ENCODE data around the gene STX3.

STX3 gene

GRCh38 chr11:59773083-59773440 is 17.9 kb downstream of the STX3 start:
- DNase-seq (ENCODE audit: low read depth): no peak
- no peak overlapping the region for H3K4me3 ChIP-seq (ENCODE audit: low read depth, low read length)
- TF ChIP-seq, protein P1, sequence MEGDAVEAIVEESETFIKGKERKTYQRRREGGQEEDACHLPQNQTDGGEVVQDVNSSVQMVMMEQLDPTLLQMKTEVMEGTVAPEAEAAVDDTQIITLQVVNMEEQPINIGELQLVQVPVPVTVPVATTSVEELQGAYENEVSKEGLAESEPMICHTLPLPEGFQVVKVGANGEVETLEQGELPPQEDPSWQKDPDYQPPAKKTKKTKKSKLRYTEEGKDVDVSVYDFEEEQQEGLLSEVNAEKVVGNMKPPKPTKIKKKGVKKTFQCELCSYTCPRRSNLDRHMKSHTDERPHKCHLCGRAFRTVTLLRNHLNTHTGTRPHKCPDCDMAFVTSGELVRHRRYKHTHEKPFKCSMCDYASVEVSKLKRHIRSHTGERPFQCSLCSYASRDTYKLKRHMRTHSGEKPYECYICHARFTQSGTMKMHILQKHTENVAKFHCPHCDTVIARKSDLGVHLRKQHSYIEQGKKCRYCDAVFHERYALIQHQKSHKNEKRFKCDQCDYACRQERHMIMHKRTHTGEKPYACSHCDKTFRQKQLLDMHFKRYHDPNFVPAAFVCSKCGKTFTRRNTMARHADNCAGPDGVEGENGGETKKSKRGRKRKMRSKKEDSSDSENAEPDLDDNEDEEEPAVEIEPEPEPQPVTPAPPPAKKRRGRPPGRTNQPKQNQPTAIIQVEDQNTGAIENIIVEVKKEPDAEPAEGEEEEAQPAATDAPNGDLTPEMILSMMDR (IDR thresholded peaks at IDR 0.05; ENCODE audit: control insufficient read depth, extremely low read depth, insufficient read depth): no peak

DNA sequence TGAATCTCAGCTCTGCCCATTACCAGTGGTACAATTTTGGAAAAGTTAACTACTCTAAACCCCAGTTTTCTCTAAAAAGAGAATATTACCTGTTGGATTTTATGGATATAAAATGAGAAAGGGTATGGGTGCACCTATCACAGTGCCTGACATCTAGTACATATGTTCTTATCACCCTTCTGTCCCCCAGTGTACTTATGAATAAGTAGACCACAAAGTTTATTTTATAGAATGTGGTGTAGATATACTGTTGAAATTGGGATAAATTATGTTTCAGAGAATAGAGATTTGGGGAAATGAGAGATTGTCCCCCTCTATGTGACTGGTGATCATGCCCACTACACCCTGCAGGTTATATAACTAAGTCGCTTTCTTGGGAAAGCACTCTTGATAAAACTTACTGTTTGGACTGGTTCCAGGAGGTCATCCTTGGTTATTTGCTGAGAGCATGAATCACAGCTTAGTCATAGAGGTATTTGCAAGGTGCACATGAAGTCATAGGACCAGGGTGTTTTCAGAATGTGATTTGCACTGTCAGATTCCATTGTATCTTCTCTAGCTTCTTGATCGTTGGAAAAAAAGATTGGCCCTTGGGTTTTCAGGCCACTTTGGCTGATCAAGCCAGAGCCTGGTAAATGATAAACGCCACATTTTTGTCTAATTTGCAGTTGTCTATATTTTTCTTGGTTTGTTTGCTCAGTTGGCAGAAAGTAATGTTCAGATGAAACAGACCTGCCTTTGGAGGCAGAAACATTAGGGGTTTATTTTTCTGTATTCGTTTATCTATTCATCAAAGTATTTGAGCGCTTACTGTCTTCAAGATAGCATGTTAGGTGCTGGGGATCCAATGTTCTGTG is 21.3 kb downstream of the STX3 start:
- TF ChIP-seq, protein P1 (IDR thresholded peaks at IDR 0.05; ENCODE audit: control insufficient read depth, extremely low read depth, insufficient read depth): no peak
- no peak overlapping the region for H3K4me3 ChIP-seq (ENCODE audit: low read depth, low read length)
- DNase-seq (ENCODE audit: low read depth): peak; percentile 96

DNA sequence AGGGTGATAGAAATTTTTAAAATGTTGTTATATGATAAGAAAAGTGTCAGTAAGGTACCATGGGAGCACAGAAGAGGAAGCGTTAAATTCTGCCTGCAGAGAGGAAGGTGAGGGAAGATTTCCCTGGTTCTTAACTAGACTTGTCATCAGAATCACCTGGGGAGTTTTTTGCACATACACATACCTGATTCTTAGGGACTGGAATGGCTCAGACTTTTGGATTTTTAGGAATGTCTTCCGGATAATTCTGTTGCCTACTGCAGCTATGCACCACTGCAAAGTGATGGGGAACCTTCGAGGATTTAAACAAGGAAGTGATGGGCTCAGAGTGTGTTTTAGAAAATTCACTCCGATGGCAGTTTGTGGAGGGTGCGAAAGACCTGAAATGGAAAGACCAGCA is 21.9 kb downstream of the STX3 start:
- no peak for DNase-seq (ENCODE audit: low read depth)
- TF ChIP-seq, protein P1 (IDR thresholded peaks at IDR 0.05; ENCODE audit: control insufficient read depth, extremely low read depth, insufficient read depth): no peak
- H3K4me3 ChIP-seq (ENCODE audit: low read depth, low read length): no peak overlapping the region

GRCh38 chr11:59778122-59778521 is 22.9 kb downstream of the STX3 start:
- TF ChIP-seq, protein P1 (IDR thresholded peaks at IDR 0.05; ENCODE audit: control insufficient read depth, extremely low read depth, insufficient read depth): no peak

DNA sequence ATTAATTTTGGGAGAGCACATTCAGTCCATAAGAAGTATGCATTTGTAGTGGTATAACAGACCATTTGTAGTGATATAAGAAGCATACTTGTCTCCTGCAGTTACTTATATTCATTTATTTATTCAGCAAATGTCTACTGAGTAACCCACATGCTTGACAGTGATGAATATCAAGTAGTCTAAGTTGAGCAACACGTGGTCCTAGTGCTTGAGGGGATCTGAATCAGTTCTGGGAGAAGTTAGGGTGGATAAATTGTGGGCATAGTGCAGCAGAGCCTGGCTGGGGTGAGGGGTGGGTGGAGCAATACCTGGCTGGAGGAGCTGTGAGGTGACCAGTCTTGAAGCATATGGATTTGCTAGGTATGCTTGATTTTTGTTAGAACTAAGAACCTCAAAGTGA is 24.3 kb downstream of the STX3 start:
- TF ChIP-seq, protein P1 (IDR thresholded peaks at IDR 0.05; ENCODE audit: control insufficient read depth, extremely low read depth, insufficient read depth): no peak
- DNase-seq (ENCODE audit: low read depth): no peak
- no peak overlapping the region for H3K4me3 ChIP-seq (ENCODE audit: low read depth, low read length)

More at GRCh38 chr11:59778122-59778521, 22.9 kb downstream of the STX3 start:
- no peak overlapping the region for H3K4me3 ChIP-seq (ENCODE audit: low read depth, low read length)
- no peak for DNase-seq (ENCODE audit: low read depth)

- TF ChIP-seq, protein P1 (IDR thresholded peaks at IDR 0.05; ENCODE audit: control insufficient read depth, extremely low read depth, insufficient read depth): no peak
- no peak overlapping the region for H3K4me3 ChIP-seq (ENCODE audit: low read depth, low read length)
- DNase-seq (ENCODE audit: low read depth): no peak
Observed at GRCh38 chr11:59782080-59782479, 26.9 kb downstream of the STX3 start.
